Inflammatory macrophage treated with lipopolysaccharide for 4 hours (primary cell): ENCODE data around the gene RASGRF1.
"Not testable (repeated sequence)": the region's sequence is repeated elsewhere in the genome, so short reads cannot be mapped to it uniquely, and the experiment has no call there.

Experiments
- DNase-seq: peaks from one replicate; pipeline ENCODE4 v3.0.0-alpha.2; 2020

RASGRF1 gene

GRCh38 chr15:79090487-79091203 is at the start of gene RASGRF1:
TSS of gene RASGRF1 (minus strand) at chr15:79090780. CDS start at chr15:79090498, 282 bp downstream.
- DNase-seq = no peak

- DNase-seq = no peak
These were observed 46.0 kb upstream of the RASGRF1 start for GRCh38 chr15:79136434-79137046.

DNA sequence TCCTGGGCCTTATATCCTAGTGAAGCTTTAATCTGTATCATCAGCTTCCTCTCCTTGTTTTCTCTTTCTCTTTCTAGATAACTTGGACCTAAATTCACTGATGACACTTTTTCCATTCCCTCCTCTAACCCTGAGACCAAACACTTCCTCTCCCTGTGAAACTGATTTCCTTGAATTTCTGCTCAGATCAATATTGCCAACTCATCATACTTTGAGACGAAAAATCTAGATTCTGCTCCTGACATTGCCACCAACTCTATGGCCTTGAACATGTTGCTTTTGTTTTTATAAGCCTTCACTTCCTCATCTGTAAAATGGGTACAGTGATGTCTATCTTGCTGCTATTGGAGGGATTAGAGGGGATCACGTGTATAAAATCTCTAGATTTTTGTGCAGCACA is 42.7 kb upstream of the RASGRF1 start:
- no peak for DNase-seq

DNA sequence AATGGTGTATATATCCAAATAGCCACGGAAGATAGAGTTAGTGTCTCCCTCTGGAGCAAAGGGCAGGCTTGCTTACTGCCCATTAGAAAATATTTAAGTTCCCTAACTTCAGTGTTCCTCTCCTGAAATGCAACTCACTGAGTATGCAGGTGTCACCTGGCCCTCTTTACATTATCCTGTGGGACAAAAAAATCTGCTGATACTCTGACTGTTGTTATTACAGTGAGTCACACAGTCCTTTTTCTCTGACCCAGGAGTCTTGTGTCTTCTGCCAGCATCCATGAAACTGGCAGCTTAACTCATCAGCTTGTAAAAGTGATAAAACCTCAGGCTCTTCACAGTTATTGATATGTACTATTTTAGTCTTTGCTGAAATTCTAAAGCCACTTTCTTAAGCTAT is 42.2 kb upstream of the RASGRF1 start:
- no peak for DNase-seq

DNA sequence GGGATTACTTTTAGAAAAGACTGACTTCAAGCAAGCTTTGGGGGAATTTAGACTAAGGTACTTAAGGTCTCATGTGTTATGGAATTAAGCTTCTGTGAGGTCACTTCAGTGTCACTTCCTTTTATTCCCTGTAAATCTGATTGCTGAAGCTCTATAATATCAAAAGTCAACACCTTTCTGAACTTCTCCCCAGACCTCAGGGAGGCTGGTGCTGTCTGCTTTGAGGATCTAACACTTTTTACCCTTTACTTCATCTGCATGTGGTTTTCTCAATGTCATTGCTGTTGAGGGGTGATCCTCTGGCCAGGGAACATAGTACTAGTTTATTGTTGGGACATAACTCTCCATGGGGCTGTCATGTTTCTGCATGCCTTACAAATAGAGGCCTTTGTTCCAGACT is 41.8 kb upstream of the RASGRF1 start:
- no peak for DNase-seq

- no peak for DNase-seq
These were observed 40.1 kb upstream of the RASGRF1 start for GRCh38 chr15:79130535-79131130.

GRCh38 chr15:79129235-79129634 is 38.7 kb upstream of the RASGRF1 start:
- no peak for DNase-seq

- no peak for DNase-seq
These were observed 38.0 kb upstream of the RASGRF1 start for GRCh38 chr15:79128556-79128955.

DNA sequence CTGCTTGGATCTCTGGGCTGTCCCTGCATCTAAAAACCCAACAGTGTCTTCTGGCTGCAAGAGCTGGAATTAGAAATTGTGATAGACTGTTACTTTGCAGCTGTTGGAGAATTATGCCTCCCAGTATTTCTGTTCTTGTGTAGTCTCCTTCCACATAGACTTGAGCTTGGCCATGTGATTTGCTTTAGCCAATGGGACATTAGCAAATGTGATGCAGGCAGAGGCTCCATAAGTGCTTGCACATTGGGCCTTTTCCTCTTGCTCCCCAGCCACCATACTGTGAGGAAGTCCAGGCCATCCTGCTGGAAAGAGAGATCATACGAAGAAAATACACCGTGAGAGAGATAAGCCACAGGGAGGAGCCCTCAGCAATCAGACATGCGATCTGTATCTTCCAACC is 33.8 kb upstream of the RASGRF1 start:
- DNase-seq = no peak

DNA sequence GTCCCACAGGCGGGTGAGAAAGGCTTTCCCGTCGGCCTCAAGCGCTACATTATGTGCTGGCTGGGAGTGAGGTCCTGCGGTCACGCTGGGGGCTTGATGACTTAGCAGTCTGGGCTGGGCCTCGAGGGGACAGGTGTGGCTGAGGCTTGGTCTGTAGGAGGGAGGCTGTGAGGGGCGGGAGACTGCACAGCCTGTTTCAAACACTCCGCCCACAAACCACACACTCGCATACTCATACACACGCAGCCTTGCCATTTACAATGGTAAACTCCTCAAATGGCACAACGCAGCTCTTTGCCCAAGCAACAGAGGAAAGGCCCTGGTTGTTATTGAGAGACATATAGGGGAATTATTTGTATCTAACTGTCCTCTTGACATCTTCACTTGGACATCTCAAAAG is 32.4 kb upstream of the RASGRF1 start:
- no peak for DNase-seq

- DNase-seq = no peak
These were observed 31.8 kb upstream of the RASGRF1 start for GRCh38 chr15:79122391-79122790.

DNA sequence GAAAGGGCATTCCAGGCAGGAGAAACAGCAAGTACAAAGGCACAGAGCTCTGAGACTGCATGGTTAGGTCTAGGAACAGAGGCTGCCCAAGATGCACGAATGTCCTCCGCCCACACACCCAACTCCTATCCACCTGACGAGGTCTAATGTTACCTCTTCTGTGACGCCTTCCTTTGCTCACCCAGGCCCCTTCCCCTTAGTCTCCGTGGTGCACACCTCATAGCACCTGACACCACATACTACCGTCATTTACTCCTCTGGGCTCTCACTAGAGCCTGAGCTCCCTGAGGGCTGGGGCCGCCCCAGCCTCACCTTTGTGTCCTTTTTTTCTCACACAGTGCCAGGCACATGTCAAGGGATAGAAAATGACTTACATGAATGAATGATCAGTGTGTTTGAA is 31.0 kb upstream of the RASGRF1 start:
- DNase-seq = no peak

DNA sequence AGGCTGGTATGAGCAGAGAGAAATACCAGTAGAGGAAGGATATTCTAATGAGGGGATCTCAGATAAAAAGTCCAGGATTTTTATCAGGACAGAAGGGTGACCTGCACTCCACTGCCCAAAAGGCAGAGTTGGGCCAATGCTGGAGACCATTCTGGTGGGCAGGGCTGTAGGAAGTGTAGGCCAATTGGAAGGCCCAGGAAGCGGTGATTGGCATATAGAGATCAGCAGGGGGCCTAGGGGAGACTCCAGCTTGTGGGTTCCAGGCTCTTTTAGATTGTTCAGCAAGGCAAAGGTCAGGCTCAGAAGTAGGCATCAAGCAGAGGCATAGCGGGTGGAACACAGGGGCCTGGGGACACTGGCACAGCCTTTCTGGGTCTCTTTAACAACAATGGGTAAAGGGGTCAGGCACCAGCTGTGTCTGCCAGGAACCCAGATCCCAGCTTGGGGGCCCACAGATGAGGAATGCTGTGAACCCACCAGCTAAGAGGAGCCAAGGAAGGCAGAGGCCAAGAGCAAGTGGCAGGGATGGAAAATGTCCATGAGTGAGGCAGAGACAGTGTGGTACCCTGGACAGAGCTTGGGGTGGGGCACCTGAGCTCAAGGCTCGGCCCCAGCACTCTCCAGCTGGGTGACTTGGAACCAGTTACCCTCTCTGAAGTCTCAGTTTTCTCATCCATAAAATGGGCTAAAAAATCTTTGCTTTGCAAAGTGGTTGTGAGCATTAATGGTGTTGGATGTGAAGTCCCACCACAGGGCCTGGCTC is 27.0 kb upstream of the RASGRF1 start:
- no peak for DNase-seq

DNA sequence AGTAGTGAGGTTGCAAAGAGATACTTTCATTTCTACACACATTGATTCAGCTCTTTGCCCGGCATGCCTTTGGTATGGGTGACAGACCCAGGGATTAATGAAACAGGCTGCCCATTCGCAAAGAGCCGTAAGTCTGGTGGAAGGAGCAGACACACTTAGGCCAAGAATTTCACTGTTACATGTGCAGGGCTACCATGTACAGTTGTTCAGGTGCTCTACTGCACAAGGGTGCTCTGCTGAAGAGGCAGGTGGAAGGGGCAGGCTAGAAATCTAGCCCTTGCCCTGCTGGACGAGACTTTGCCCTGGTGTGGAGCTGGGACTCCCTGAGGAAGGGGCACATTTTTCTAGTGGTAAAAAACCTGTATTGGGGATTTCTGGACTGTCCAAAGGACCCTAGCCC is 26.2 kb upstream of the RASGRF1 start:
- DNase-seq = no peak

GRCh38 chr15:79115986-79116665 is 25.5 kb upstream of the RASGRF1 start:
- no peak for DNase-seq

- no peak for DNase-seq
These were observed 23.3 kb upstream of the RASGRF1 start for GRCh38 chr15:79113831-79114230.

DNA sequence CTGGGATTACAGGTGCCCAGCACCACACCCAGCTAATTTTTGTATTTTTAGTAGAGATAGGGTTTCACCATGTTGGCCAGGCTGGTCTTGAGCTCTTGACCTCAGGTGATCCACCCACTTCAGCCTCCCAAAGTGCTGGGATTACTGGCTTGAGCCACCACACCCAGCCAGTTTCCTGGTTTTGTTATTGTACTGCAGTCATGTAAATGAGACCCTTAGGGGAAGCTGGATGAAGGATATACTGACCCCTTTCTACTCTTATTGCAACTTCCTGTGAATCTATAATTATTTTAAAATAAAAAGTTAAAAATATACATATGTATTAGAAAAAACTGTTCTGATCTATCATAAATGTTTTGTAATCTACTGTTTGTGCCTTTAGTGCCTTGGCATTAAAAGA is 20.8 kb upstream of the RASGRF1 start:
- not testable (repeated sequence) for DNase-seq

DNA sequence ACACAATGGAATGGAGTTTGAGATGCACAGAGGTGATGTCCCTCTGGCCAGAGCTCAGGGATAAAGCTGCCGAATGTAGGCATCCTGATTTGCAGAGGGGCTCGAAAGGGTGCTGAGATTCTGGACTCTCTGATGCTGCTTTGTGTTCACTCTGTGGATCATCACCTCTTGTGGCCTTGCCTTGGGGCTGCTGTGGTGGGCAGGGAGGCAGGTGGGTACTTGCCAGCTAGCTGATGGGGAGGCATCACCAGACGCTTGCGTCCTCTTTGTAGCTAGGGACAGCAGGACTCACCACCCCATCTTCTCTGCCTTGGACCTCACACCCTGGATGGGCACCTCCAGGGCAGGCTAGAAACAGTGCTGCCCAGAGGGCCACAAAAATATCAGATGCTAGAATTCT is 14.6 kb upstream of the RASGRF1 start:
- no peak for DNase-seq

- no peak for DNase-seq
These were observed 12.0 kb upstream of the RASGRF1 start for GRCh38 chr15:79102595-79102994.

- no peak for DNase-seq
These were observed 11.4 kb upstream of the RASGRF1 start for GRCh38 chr15:79101866-79102581.

GRCh38 chr15:79099692-79100091 is 9.1 kb upstream of the RASGRF1 start:
- DNase-seq = no peak

- no peak for DNase-seq
These were observed 4.0 kb upstream of the RASGRF1 start for GRCh38 chr15:79094611-79095021.
